DOHH2 (cell line): ENCODE data around the gene NCBP3.

Experiments used
- H3F3A ChIP-seq: fragments of 200-600 bp; sonication (generic), shearing (Covaris generic); 2 replicates; pipeline ENCODE4 v1.6.0; 2016; ENCODE audit warnings: antibody characterized with exemption, mild to moderate bottlenecking; ENCODE audit not compliant: control insufficient read depth, insufficient read depth
- H3K27ac ChIP-seq: fragments of 200-600 bp; sonication (generic); 2 replicates; pipeline ENCODE4 v1.5.1; 2014; ENCODE audit warnings: low read depth, mild to moderate bottlenecking, low read length, moderate library complexity
- H3K27me3 ChIP-seq: fragments of 200-600 bp; sonication (generic); 2 replicates; pipeline ENCODE4 v1.6.1; 2014; ENCODE audit warnings: mild to moderate bottlenecking, low read length, mixed read lengths; ENCODE audit not compliant: control insufficient read depth
- H3K36me3 ChIP-seq: fragments of 200-600 bp; sonication (generic); 2 replicates; pipeline ENCODE4 v1.6.1; 2014; ENCODE audit warnings: mild to moderate bottlenecking, low read length, moderate library complexity, mixed read lengths; ENCODE audit not compliant: control insufficient read depth
- H3K4me1 ChIP-seq: fragments of 200-600 bp; sonication (generic); 2 replicates; pipeline ENCODE4 v1.6.1; 2014; ENCODE audit warnings: mild to moderate bottlenecking, low read length, mixed read lengths; ENCODE audit not compliant: control insufficient read depth
- H3K4me2 ChIP-seq: fragments of 200-600 bp; sonication (generic); 2 replicates; pipeline ENCODE4 v1.6.0; 2014; ENCODE audit warnings: mild to moderate bottlenecking, low read length, moderate library complexity
- H3K4me3 ChIP-seq: fragments of 200-600 bp; sonication (generic); 2 replicates; pipeline ENCODE4 v1.5.1; 2014; ENCODE audit warnings: mild to moderate bottlenecking, low read length, mixed read lengths
- H3K79me2 ChIP-seq: fragments of 200-600 bp; sonication (generic); 2 replicates; pipeline ENCODE4 v1.6.1; 2014; ENCODE audit warnings: mild to moderate bottlenecking, low read length, mixed read lengths; ENCODE audit not compliant: control insufficient read depth
- H3K9me2 ChIP-seq: fragments of 200-600 bp; sonication (generic); replicated peaks from 2 replicates; pipeline ENCODE4 v1.6.1; 2014; ENCODE audit warnings: mild to moderate bottlenecking, low read length, mixed read lengths; ENCODE audit not compliant: control insufficient read depth
- H3K9me3 ChIP-seq: fragments of 200-600 bp; sonication (generic); 2 replicates; pipeline ENCODE4 v1.6.1; 2014; ENCODE audit warnings: antibody characterized with exemption, low read length, mixed read lengths; ENCODE audit not compliant: control insufficient read depth, insufficient read depth
- H4K20me1 ChIP-seq: fragments of 200-600 bp; sonication (generic); 2 replicates; pipeline ENCODE4 v1.6.0; 2014; ENCODE audit warnings: low read depth, mild to moderate bottlenecking, antibody characterized with exemption, low read length, moderate library complexity; ENCODE audit not compliant: control insufficient read depth, insufficient read depth
- EZH2phosphoT487 ChIP-seq: fragments of 200-600 bp; sonication (generic); IDR thresholded peaks from 2 replicates; pipeline ENCODE4 v1.6.1; 2017; ENCODE audit warnings: borderline replicate concordance, mild to moderate bottlenecking, antibody characterized with exemption, low read length, moderate library complexity, mixed read lengths
- TF ChIP-seq, protein P1 (sequence below): fragments of 200-600 bp; sonication (generic); IDR thresholded peaks from one replicate; pipeline ENCODE4 v1.5.1; 2014; ENCODE audit warnings: antibody characterized with exemption, mild to moderate bottlenecking, low read depth, low read length; ENCODE audit not compliant: poor library complexity, severe bottlenecking

The NCBP3 gene

DNA sequence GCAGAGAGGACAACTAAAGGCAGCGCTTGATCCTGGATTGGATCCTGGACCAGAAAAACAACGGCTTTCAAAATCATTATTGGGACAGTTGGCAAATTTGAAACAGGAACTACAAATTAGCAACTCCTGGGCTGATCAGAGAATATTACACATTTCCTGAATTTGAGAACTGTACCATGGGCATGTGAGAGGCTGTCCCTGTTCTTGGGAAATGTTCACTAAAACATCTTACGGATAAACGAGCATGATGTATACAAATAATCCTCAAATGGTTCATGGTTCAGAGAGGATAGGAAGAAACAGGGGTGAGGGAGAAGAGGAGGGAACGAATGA, 42.8 kb downstream of the NCBP3 start:
- Histone ChIP-seq H4K20me1 (no peaks in the 10 kb centered on the region), H3F3A (peaks cover 32% of the 10 kb centered on the region), H3K4me3 (peak overlapping the region; percentile 31; the same call in 1 of the 2 replicates), H3K4me1 (peaks cover 69% of the 10 kb centered on the region), H3K36me3 (peaks cover 10% of the 10 kb centered on the region), H3K27me3 (no peaks in the 10 kb centered on the region), H3K79me2 (no peaks in the 10 kb centered on the region), H3K9me2 (no peaks in the 10 kb centered on the region), H3K27ac (peak overlapping the region; percentile 88), H3K4me2 (peak overlapping the region; percentile 39), H3K9me3 (no peaks in the 10 kb centered on the region)
- TF ChIP-seq, protein P1, sequence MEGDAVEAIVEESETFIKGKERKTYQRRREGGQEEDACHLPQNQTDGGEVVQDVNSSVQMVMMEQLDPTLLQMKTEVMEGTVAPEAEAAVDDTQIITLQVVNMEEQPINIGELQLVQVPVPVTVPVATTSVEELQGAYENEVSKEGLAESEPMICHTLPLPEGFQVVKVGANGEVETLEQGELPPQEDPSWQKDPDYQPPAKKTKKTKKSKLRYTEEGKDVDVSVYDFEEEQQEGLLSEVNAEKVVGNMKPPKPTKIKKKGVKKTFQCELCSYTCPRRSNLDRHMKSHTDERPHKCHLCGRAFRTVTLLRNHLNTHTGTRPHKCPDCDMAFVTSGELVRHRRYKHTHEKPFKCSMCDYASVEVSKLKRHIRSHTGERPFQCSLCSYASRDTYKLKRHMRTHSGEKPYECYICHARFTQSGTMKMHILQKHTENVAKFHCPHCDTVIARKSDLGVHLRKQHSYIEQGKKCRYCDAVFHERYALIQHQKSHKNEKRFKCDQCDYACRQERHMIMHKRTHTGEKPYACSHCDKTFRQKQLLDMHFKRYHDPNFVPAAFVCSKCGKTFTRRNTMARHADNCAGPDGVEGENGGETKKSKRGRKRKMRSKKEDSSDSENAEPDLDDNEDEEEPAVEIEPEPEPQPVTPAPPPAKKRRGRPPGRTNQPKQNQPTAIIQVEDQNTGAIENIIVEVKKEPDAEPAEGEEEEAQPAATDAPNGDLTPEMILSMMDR = no peak
- TF ChIP-seq EZH2phosphoT487 = no peak

DNA sequence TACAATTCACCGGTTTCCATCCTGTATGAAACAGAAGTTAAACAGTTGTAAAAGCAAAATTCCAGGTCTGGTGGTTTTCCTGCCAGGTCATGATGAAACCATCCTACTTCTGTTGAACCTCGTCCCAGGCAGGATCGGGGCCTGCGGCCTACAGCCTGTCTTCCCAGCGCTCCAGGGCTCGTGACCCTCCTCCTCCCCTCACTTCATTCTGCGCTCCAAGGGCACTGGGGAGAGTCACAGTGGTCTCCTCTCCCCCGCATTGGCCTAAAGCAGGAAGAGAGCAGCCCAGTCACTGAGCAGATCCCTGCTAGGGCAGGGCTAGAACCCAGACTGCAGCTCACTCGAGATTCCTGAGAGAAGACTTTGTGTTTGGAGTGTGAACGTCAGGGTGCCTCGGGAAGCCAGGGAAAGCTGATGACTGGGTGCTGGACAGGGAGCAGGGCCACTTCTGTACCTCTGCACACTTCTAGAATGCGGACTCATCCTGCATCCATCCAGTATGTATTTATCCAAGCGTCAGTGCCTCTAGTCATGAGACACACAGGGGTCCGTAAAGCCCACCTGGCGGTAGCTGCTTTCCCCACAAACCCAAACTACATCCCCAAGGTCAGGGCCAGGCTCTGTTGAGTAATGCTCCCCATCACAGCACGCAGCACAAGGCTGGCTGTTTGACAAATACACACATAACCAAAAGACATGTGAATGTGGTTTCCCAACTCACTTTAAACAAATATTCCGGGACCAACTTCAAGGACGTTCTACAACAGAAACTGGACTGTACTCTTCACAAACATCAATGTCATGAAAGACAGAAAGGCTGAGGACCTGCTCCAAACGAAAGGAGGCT, 43.4 kb downstream of the NCBP3 start:
- H3K9me2 ChIP-seq = no peaks in the 10 kb centered on the region
- peak overlapping the region; percentile 39 for H3K4me2 ChIP-seq
- TF ChIP-seq EZH2phosphoT487 = no peak
- TF ChIP-seq, protein P1 = no peak
- peaks cover 26% of the 10 kb centered on the region for H3F3A ChIP-seq
- H3K9me3 ChIP-seq = no peaks in the 10 kb centered on the region
- H3K4me1 ChIP-seq = peaks cover 69% of the 10 kb centered on the region
- H4K20me1 ChIP-seq = no peaks in the 10 kb centered on the region
- no peaks in the 10 kb centered on the region for H3K27me3 ChIP-seq
- no peaks in the 10 kb centered on the region for H3K79me2 ChIP-seq
- no peak overlapping the region; the same call in 1 of the 2 replicates for H3K4me3 ChIP-seq
- peak overlapping the region; percentile 88 for H3K27ac ChIP-seq
- H3K36me3 ChIP-seq = peaks cover 4% of the 10 kb centered on the region

DNA sequence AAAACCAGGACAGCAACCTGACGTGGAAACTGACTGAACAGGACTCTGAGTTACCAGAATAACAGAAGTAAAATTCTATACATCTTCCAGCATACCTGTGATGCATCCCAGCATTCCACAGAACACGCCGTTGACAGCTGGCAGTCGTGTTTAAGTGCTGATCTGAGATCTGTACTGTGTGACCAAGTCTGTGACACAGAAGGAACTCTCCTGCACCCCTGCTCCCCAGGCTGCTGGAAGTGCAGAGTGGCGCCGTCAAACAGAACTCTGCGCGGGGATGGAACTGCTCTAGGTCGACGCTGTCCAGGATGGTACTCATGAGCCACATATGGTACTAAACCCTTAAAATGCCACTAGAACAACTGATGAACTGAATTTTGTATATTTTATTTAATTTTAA, 44.3 kb downstream of the NCBP3 start:
- Histone ChIP-seq H3K27ac (no peak overlapping the region), H3K9me3 (no peaks in the 10 kb centered on the region), H3F3A (peaks cover 19% of the 10 kb centered on the region), H4K20me1 (no peaks in the 10 kb centered on the region), H3K79me2 (no peaks in the 10 kb centered on the region), H3K36me3 (peaks cover 3% of the 10 kb centered on the region; the same call in 1 of the 2 replicates), H3K4me2 (no peak overlapping the region), H3K27me3 (no peaks in the 10 kb centered on the region), H3K4me3 (no peak overlapping the region), H3K9me2 (no peaks in the 10 kb centered on the region), H3K4me1 (peaks cover 71% of the 10 kb centered on the region)
- TF ChIP-seq, protein P1 = no peak
- no peak for TF ChIP-seq EZH2phosphoT487
